CD4-positive, alpha-beta T cell treated with Interleukin-4 for 4 hours (primary cell): ENCODE measurements around the gene IRF2.

Experiments
- DNase-seq: peaks from one replicate; pipeline ENCODE4 v3.0.0-alpha.2; 2020

Gene IRF2

DNA sequence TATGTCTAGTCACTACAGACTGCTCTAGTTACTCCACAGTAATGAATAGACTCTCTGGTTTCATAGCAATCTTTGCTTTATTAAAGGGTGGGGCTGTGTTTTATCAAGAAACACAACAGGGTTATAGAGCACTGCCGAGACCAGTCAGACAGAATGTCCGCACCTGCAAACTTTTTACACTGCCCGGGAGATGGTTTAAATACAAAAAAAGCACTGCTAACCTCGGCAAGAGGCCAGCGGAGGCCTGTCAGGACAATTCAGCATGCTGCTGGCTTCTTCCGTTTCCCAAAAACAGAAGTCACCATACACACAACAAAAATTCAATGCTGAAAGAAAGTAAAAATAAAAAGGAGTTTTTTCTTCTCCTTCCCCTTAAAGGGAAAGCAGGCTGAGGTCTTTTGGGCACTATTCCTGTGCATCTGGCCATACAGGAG, 67.4 kb downstream of the IRF2 start:
- DNase-seq, result no peak

GRCh38 chr4:184404047-184404446, 70.3 kb downstream of the IRF2 start:
- DNase-seq, result no peak

- DNase-seq, result no peak
Measured at GRCh38 chr4:184403384-184403781, 71.0 kb downstream of the IRF2 start.

DNA sequence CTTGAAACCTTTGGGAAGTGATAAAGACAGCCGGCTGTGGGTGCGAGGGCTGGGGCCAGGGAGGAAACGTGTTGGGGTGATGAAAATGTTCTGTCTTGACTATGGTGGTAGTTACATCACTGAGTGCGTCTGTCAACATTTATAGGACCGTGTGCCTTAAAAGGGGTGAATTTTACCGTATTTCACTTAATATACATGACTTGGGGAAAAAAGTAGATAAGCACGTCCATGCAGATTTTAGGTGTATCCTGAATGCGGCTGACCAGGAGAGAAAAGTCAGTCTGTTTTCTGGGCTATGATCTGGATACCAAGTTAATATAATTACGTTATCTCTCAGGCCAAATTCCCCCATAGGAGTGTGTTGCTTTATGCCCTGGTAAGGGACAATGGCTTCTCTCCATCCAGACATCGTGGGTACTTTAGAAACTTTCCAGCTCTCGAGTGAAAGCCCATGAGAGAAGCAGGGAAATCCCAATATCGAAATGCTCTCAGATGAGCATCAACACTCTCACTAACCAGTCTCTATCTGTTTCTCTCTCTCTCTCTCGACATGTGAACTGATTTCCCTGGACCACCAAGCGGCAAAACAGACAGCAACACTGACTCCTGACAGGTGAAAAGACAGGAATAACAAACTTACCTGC, 71.5 kb downstream of the IRF2 start:
- DNase-seq, result no peak

GRCh38 chr4:184402239-184402638, 72.1 kb downstream of the IRF2 start:
- DNase-seq, result no peak

DNA sequence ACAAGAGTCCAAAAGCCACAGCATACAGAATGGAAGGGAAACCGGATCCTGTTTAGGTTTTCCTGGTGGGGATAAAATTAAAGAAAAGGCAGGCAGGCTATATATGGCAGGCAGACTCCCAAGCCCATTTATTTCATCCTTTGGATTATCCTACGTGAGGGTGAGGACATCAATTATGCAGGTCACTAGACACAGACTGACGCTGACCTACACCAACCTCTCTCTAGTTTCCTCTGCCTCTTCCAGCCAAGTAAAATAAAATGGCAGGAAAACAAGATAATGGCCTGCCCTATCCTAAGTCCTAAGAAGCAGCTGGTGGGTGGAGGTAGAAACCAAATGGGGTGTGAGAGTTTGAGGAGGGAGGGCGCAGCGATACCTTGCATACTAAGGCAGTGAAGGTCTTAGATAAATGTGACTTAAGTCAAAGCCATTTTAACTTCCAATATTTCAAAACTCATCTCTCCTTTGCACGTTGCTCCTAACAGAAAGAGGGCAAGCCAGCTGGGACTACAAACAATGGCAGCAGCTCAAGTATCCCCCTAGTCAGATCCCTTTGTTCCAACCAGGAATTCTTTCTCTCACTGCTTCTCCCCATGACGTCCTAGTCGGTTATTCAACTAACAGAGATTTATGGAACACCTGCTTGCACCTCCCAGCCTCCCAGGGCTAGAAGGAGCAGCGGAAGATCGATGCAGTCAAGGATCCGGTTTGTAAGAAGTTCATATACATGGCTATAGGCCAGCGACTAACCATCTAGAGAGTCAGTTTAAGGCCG, 72.8 kb downstream of the IRF2 start:
- no peak for DNase-seq

DNA sequence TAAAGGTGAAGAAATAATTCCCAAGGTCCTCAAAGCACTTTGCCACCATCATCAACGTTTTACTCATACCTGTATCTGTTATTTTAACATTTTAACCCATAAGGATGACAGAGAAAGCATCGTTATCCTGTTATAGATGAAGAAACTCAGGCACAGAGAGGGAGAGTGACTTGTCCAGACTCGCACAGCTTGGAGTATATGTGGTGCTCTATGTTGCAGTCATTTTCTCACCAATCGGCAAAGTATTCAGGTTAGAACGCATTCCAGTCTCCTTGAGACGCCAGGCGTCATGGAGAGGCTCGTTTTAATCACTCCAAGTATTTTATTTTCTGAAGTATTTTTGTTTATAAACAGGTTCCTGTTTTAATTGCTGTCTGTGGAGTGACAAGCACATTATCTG, 73.5 kb downstream of the IRF2 start:
- DNase-seq, result no peak

GRCh38 chr4:184400375-184400870, 73.9 kb downstream of the IRF2 start:
- no peak for DNase-seq

- no peak for DNase-seq
Measured at GRCh38 chr4:184399512-184399908, 74.8 kb downstream of the IRF2 start.

DNA sequence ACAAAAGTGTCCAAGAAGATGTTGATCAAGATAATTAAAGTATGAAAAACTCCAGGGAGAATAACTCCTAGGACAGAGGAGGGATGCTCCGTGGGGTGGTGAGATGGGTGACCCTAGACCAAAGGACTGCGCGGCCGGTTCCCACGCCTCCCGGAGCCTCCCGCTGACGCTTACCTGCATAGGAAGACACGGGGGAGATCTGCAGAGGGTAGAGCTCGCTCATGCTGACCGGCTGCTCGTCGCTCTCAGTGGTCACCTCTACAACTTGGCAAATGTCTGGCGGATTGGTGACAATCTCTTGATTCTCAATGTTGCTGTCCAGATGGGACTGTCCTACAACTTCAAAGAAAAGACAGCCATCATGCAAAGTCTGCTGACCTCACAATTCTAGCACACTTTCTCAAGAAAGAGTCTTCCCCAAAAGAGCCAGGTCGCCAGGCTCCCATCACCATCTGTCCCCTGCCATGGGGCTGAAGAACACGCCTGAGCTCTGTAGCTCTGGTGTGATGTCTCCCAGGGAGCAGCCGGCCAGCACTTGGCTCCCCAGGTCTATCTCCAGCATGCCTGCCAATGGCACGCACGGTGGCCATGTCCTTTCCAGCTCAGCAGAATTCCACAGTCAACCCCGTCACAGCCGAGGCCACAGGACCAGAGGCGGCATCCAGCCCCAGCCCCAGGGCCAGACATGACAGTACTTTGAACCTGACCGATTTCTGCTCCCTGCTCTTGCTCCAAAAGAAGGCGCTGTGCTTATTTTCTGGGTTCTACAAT, 75.4 kb downstream of the IRF2 start:
- DNase-seq, result no peak

DNA sequence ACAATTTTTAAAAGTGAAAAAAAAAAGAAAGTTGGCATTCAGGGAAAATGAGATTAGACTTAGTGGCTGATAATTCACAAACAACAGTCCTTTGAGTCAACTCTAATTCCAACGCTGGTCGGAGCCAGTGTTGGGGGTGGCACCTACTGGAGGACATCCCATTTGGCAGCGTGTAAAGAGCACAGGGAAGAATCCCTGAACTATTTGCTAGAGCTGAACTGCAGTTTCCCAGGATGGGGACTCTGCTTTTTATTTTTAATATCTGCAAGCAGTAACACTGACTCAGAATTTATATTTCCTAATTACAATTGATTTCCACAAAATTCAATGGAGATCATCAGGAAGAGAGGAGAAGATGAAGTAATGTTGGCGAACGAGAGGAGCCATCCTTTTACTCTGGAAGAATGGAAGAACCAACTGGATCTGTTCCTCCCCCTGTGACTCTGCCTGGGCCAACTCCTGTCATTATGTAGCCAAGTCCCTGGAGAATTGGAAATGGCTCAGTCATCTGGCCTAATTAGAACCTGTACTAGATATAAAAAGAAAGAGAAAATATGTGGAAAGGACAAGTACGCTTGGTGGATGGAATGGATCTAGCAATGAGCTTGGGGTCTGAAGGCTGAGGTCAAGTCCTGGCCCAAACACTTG, 76.7 kb downstream of the IRF2 start:
- DNase-seq, result no peak

DNA sequence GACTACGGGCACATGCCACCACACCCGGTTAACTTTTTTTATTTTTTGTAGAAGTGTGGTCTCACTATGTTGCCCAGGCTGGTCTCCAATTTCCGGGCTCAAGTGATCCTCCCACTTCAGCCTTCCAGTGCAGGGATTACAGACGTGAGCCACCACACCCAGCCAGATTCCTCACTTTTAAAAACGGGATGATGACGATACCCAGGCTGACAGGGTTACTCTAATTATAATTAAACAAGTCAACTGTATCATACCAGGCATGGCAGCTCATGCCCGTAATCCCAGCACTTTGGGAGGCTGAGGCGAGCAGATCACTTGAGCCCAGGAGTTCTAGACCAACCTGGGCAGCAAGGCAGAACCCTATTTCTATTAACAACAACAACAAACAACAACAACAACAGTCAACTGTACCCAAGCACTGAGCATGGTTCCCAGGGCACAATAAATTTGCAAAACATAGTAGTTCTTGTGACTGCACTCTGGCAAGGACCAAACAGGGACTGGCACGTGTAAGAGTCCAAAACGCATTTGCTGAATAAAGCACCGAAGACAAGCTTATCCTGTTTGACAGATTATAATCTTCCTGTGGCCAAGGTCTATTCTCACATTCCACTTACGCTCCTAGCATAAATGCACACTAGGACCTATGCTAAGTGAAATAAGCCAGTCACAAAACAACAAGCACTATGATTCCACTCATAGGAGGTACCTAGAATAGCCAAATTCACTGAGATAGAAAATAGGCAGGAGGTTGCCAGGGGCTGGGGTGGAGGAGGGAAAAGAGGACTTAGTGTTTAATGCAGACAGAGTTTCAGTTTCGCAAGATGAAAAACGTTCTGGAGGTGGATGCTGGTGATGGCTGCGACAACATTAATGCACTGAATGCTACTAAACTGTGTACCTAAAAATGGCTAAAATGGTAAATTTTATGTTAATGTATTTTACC, 77.5 kb downstream of the IRF2 start:
- DNase-seq, result no peak

- no peak for DNase-seq
Measured at GRCh38 chr4:184395971-184396391, 78.4 kb downstream of the IRF2 start.

- no peak for DNase-seq
Measured at GRCh38 chr4:184395451-184395917, 78.9 kb downstream of the IRF2 start.

DNA sequence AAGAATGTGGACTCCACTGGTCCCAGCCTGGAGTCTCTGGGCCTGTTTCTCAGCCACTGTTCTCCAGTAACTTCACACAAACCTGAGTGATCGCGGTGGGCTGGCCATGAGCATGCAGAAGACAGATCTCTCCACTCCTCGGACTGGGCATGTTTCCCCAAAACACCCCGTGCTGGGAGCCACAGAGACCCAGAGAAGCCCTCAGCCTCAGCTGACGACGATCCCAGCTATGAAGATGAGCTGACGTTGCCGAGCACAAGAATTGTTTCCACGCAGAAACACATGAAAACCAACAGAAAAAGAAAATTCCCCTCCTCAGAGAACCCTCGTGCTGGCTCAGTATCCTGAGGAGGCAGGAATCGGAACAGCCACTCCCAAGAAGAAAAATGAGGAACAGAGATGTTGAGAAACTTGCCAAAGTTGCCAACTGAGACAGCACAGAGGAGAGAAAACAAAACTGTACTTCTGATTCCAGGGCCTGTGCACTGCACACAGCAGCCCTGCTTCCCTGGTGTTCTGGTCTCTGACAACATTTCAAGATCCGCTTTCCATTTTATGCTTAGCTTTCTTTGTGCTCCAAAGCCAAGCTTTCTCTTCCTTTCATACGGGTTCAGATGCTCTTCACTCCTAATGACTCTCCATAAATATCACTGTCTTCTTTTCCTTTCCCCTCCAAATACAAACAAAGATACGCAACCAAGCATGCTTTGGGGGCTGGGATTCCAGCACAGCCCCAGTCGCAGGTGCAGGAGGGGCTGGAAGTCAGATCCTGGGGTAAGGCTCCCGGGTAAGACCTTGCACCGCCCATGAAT, 81.4 kb downstream of the IRF2 start:
- DNase-seq, result no peak

DNA sequence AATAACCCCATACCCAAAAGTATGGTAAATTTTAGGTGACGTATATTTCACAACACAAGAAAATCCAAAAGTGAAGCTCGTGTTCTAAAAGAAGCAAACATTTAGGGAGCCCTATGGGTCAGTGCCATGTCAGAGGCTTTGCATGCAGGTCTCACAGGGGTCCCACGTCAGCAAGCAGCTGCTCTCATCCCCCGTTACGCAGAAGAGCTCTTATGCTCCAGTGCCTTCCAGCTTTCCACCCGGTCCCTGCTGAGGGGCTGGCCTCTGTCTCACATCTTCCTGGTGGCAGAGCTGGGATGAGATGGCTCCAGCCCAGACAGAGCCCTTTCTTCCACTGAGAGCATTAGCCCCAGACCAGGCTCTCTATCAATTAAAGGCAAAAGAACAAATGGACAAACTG, 82.0 kb downstream of the IRF2 start:
- DNase-seq, result no peak

- no peak for DNase-seq
Measured at GRCh38 chr4:184389978-184390900, 84.1 kb downstream of the IRF2 start.

DNA sequence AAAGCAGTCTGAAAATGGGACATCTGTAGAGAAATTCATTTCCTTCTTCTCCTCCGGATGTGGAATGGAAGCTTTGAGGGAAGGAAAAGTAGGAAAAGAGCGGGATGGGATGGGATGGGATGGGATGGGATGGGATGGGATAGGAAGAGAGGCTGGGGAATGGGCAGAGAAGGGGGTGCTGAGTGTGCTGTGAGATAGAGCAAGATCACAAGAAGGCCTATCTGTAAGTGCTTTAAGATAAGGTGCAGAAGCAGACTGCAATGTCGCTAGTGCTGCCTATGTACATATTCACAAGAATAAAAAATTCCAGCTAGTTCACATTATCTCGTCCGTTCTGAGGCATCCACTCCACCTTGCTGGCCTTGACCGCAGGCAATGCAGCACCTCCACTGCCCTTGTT, 86.2 kb downstream of the IRF2 start:
- DNase-seq, result no peak

- no peak for DNase-seq
Measured at GRCh38 chr4:184387351-184387750, 87.0 kb downstream of the IRF2 start.

DNA sequence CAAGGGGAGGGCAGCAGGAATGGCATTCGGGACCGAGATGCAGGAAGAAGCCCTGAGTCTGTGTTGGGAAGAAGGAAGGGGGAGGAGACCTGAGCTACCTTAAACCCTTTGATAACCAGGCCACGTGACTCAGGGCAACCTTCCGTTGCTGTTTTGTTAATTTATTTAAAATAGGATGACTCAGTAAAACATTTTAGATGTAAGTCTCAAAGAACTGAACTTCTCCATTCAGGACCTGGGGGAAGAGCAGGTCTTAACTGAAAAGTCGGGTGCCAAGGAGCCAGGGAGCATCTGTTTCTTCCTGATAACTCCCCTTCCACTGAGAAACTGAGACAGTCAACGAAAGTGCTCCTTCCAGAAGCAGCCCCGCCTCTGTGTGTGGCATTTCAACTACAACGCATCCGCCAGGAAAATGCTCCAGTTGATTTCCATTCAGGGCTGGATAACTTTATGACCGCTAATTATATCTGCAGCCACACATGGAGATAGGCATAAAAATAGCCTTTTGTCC, 88.0 kb downstream of the IRF2 start:
- no peak for DNase-seq
